Fibroblast of skin of right biceps (primary cell): ENCODE data around the gene ATP10D.

Source experiments
- DNase-seq: peaks from one replicate; pipeline ENCODE4 v3.0.0-alpha.2; 2013

Gene ATP10D

GRCh38 chr4:47598896-47599295, 113.8 kb downstream of the ATP10D start:
- no peak for DNase-seq

- DNase-seq = no peak
These were observed 121.4 kb downstream of the ATP10D start for GRCh38 chr4:47606482-47606881.

- peak; percentile 85 for DNase-seq
These were observed 127.3 kb downstream of the ATP10D start for GRCh38 chr4:47612116-47613023.

DNA sequence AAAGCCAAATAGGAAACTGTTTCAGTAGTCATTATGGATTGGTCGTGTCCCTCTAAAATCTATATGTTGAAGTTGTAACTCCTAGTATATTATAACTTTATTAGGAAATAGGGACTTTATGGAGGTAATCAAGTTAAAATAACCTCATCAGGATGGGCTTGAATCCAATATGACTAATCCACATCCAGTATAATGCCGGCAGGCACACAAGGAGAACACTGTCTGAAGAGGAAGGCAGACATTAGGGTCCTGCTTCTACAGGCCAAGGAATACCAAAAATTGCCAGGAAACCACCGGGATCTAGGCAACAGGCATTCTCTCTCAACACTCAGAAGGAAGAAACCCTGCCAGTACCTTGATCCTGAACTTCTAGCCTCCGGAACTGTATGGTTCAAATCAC, 130.3 kb downstream of the ATP10D start:
- peak; percentile 55 for DNase-seq

GRCh38 chr4:47617607-47618006, 132.5 kb downstream of the ATP10D start:
- no peak for DNase-seq

DNA sequence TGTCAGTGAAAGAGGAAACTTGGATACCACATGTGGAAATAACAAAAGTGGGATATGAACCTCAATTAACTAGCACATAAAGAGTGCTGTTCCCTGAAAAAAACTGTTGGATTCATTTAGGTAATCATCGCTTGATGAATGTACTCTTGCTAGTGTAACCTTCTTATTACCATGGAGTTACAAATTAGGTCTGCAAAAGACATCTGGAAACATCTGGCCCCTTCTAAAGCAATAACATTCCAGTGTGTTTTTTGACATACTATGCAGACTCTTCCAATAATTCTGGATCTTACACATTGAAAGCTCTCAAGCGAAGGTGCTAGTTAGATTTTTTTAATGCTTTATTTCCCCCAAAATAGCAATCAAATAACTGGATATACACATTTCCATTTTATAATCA, 134.6 kb downstream of the ATP10D start:
- no peak for DNase-seq

GRCh38 chr4:47621181-47621580, 136.1 kb downstream of the ATP10D start:
- DNase-seq = no peak

- peak; percentile 94 for DNase-seq
These were observed 139.0 kb downstream of the ATP10D start for GRCh38 chr4:47624031-47624441.

- DNase-seq = no peak
These were observed 146.1 kb downstream of the ATP10D start for GRCh38 chr4:47631161-47631560.

- DNase-seq = peak; percentile 57
These were observed 154.5 kb downstream of the ATP10D start for GRCh38 chr4:47639531-47639930.

GRCh38 chr4:47640911-47641310, 155.8 kb downstream of the ATP10D start:
- peak; percentile 54 for DNase-seq

DNA sequence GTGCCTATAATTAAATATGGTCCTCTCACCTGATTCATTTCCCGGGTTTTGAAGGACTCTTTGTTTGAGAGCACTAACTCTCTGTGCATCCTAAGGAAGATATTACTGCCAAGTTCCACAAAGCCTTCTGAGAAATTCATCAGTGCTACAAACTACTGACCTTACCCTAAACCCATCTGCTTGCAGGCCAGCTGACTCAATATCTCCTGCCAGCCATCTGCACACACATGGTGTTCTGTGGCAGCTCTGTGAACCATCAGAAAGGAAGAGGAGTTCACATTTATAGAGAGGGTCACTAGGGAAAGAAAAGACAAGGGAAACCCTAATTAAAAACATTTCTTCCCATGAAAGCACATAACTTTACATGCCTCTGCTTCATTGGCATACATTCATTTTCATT, 156.7 kb downstream of the ATP10D start:
- no peak for DNase-seq

- DNase-seq = no peak
These were observed 157.2 kb downstream of the ATP10D start for GRCh38 chr4:47642191-47642830.
